OCI-LY1 (cell line): ENCODE results near the gene DIAPH2.
"Not testable (repeated sequence)": the region's sequence is repeated elsewhere in the genome, so short reads cannot be mapped to it uniquely, and the experiment has no call there.

Experiments used
- CTCF ChIP-seq: fragments of 200-600 bp; sonication (generic), shearing (Covaris generic); IDR thresholded peaks from 2 replicates; pipeline ENCODE4 v1.5.1; 2017; ENCODE audit warnings: mild to moderate bottlenecking, antibody characterized with exemption, low read length, moderate library complexity, mixed read lengths
- EZH2 ChIP-seq: fragments of 200-600 bp; sonication (generic), shearing (Covaris generic); IDR thresholded peaks from 2 replicates; pipeline ENCODE4 v1.8.0; 2017; ENCODE audit warnings: borderline replicate concordance, mixed run types, mild to moderate bottlenecking, antibody characterized with exemption, low read length, moderate library complexity, mixed read lengths

- TF ChIP-seq CTCF, EZH2: not testable (repeated sequence)
Measured at GRCh38 chrX:97409632-97410415, 725.2 kb downstream of the DIAPH2 start.
